ENCODE measurements around the gene ATF6B. TPM values are rescaled to one million over a fixed set of nuclear protein-coding genes. Genes with fewer than 3 reads are reported as not detected.

The ATF6B gene
- total RNA-seq, 4 donors from 2014 or later: 46.8 to 102 (median 54.1) TPM

GRCh38 chr6:32152769-32153563 lies 24.9 kb upstream of the ATF6B start:
- peak in 1 of 2 donors; percentile 26 for DNase-seq (ENCODE audit: low spot score in 2 of 2)
- peak overlapping the region; percentile 76 for H3K4me3 ChIP-seq (ENCODE audit: low read depth, poor library complexity, severe bottlenecking)
- 18 to 25% methylated on average over 35 of the region's 35 CpGs for WGBS, 2 donors
- TF ChIP-seq, protein P1, sequence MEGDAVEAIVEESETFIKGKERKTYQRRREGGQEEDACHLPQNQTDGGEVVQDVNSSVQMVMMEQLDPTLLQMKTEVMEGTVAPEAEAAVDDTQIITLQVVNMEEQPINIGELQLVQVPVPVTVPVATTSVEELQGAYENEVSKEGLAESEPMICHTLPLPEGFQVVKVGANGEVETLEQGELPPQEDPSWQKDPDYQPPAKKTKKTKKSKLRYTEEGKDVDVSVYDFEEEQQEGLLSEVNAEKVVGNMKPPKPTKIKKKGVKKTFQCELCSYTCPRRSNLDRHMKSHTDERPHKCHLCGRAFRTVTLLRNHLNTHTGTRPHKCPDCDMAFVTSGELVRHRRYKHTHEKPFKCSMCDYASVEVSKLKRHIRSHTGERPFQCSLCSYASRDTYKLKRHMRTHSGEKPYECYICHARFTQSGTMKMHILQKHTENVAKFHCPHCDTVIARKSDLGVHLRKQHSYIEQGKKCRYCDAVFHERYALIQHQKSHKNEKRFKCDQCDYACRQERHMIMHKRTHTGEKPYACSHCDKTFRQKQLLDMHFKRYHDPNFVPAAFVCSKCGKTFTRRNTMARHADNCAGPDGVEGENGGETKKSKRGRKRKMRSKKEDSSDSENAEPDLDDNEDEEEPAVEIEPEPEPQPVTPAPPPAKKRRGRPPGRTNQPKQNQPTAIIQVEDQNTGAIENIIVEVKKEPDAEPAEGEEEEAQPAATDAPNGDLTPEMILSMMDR (IDR thresholded peaks at IDR 0.05): no peak
- no peak for TF ChIP-seq POLR2A (IDR thresholded peaks at IDR 0.05)
- intact Hi-C loops (cut with DNase I; ENCODE audit: low total_unique reads): no loop called here

DNA sequence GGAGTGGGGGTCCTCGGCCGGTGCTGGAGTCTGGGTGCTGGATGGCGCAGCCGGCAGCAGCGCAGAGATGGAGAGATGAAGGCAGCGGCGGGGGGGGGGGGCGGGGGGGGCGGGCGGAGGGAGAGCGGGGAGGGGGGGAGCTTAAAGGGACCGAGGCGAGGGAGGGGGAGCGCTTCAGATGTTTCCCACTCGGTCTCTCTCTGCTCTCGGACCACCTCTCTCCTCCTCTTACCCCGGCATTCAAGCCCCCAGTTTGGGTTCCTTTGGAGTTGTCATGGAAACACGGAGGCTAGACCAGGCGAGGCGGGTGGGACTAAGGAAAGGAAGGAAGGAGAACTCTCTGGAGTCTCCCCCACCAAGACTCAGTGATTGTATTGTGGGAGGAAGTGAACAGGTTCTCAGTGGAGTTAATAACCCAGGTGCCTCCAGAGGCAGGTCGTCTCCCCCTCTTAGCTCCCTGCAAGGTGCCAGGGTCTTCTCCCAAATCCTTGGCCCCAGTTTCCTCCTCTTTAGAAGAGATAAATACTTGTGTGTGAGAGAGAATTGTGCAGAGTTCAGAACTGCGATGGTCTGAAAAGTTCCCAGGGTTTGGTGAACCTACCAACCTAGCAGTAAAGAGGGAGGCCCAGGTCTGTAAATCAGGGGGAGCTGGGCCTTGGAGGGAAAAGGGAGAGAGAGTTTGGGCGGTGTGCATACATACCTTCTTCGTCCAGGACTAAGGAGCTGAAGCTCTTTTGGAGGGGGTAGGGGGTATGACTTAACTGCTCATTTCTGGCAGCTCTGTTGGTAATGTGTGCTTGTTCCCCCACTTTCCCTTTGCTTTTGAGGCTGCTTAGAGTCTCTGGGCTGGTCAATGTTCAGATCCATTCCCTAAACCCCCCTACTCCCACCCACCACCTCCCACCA lies 24.1 kb upstream of the ATF6B start, which contains the start of gene PRRT1:
Gene PRRT1 (minus strand): TSS at position 77 of the 906 bp plus-strand sequence. CDS start 112 bp downstream, outside the sequence.
- TF ChIP-seq POLR2A (IDR thresholded peaks at IDR 0.05): no peak
- TF ChIP-seq, protein P1 (IDR thresholded peaks at IDR 0.05): no peak
- no peak for DNase-seq (ENCODE audit: low spot score in 2 of 2)
- H3K4me3 ChIP-seq (ENCODE audit: low read depth, poor library complexity, severe bottlenecking): no peak within 1 kb of the TSS
- 23 to 24% methylated on average over 20 to 22 of the region's 24 CpGs for WGBS, 2 donors
- intact Hi-C loops (cut with DNase I; ENCODE audit: low total_unique reads): no loop called here

GRCh38 chr6:32151181-32151862 lies 23.3 kb upstream of the ATF6B start:
- TF ChIP-seq POLR2A (IDR thresholded peaks at IDR 0.05): no peak
- TF ChIP-seq, protein P1 (IDR thresholded peaks at IDR 0.05): no peak
- H3K4me3 ChIP-seq (ENCODE audit: low read depth, poor library complexity, severe bottlenecking): no peak overlapping the region
- no peak for DNase-seq (ENCODE audit: low spot score in 2 of 2)
- 42 to 46% methylated on average over 8 of the region's 8 CpGs for WGBS, 2 donors
- intact Hi-C loops (cut with DNase I; ENCODE audit: low total_unique reads): no loop called here

DNA sequence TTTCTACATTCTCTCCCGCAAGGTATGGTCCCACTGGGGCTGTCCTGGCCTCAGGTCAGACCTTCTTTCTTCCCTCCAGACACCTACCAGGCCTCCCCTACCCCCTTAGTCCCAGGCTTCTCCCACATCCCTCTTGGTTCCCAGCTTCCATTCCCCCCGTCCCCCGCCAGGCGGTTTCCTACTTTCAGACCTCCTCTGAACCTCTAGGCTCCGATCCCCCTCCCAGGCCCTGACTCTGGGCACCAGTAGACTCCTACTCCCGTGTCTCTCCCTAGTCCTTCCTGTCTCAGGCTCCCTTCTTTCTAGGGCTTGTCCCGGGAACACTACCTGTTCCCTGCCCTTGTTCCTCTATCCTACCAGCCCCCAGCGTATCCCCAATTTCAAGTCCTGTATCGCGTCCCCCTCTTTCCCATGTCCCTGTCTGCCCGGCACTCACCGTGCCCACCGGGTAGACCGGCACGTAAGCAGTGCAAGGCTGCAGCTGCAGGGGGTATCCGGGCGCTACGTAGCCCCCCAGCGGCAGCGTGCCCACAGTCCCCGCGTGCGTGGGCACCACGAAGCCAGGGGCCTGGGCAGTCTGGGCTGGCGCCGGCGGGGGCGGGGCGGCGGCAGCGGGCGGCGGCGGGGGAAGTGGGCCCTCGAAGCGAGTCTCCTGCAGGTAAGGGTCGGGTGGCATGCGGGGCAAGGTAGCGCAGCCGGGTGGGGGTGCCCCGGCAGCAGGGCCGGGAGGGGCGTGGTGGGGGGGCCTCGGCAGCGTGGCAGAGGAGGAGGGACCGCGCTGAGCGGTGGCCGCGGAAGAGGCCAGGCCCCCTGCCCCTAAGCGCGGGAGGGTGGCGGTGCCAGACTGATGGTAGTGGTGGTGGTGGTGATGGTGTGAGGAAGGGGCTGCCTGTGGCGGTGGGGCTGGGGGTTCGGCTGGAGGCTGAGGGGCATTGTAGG lies 22.2 kb upstream of the ATF6B start:
- intact Hi-C loops (cut with DNase I; ENCODE audit: low total_unique reads): no loop called here
- no peak for TF ChIP-seq POLR2A (IDR thresholded peaks at IDR 0.05)
- TF ChIP-seq, protein P1 (IDR thresholded peaks at IDR 0.05): no peak
- DNase-seq (ENCODE audit: low spot score in 2 of 2): no peak
- no peak overlapping the region for H3K4me3 ChIP-seq (ENCODE audit: low read depth, poor library complexity, severe bottlenecking)
- WGBS, 2 donors: 68 to 69% methylated on average over 42 to 52 of the region's 55 CpGs

All from lower leg skin (tissue), 4 donors.